GM21723 (cell line): Measurements from ENCODE around the gene DNAH17.

Experiments
- ATAC-seq: cut with Tn5 transposase; IDR thresholded peaks from one replicate; pipeline ENCODE4 v1.9.1; 2021; ENCODE audit warnings: mild to moderate bottlenecking, moderate library complexity; ENCODE audit not compliant: unreplicated experiment

Gene DNAH17

DNA sequence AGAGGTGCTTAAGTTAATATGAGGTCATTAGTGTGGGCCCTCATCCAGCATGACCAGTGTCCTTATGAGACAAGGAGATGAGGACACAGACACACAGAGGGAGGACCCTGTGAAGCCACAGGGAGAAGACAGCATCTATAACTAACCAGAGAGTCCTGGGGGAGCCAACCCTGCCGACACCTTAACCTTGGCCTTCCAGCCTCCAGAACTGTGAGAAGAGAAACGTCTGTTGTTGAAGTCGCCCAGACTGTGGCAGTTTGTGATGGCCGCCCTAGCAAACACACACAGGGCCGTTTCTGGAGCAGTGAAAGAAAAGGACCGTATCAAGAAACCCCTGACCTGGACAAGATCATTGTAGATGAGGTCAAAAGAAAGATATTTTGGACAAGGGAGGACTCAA, 26.7 kb downstream of the DNAH17 start:
- ATAC-seq, result no peak

DNA sequence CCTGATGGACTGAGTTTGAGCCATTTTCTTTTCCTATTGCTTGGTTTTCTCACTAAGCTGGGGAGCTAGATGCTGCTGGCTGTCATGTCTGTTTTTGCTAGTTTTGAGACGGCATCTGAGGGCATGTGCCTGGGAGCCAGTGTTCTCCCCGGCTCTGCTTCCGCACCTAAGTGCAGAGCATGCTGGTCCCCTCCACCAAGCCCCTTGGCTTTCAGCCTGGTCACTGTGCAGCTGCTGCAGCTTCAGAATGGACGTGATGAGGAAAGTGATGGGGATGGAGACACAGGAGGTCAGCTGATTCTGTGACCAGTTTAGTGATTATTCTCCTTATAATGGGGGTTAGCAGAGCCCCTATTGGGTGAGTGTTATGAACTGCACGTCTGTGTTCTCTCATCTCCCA, 28.5 kb downstream of the DNAH17 start:
- no peak for ATAC-seq

- no peak for ATAC-seq
Measured at GRCh38 chr17:78547035-78547434, 30.2 kb downstream of the DNAH17 start.

- no peak for ATAC-seq
Measured at GRCh38 chr17:78546476-78546875, 30.7 kb downstream of the DNAH17 start.

- ATAC-seq, result no peak
Measured at GRCh38 chr17:78544881-78545755, 32.1 kb downstream of the DNAH17 start.

- ATAC-seq, result no peak
Measured at GRCh38 chr17:78541488-78542206, 35.5 kb downstream of the DNAH17 start.

- ATAC-seq, result no peak
Measured at GRCh38 chr17:78539781-78540180, 37.4 kb downstream of the DNAH17 start.

GRCh38 chr17:78538033-78538776, 39.0 kb downstream of the DNAH17 start:
- ATAC-seq, result no peak

DNA sequence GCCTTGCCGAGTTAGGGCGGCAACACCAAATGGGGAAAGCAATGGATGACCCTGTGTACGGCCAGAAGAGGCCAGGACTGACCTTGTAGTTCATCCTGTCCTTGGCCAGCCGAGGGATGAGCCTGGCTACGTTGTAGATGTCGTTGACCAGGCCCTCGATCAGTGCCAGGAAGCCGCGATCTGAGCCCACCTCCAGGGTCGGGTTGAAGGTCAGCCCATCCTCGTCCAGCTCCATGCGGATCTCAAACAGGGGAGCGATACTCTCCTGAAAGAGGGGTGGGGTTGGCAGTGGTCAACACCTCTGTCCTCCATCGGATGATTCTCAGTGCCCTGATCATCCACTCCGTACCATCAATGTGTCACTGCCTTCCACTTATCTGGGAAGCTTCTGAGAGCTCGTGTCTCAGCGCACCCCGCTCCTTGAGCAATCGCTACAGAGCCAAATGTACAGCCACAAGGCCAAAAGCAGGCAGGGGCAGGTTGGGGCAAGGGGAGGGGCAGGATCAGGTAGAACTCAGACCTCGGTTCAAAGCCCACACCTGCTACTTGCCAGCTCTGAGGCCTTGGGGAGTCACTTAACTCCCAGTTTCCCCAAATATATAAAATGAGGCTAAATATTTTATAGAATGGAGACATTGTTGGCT, 39.9 kb downstream of the DNAH17 start:
- no peak for ATAC-seq

GRCh38 chr17:78535273-78536197, 41.7 kb downstream of the DNAH17 start:
- ATAC-seq, result no peak

DNA sequence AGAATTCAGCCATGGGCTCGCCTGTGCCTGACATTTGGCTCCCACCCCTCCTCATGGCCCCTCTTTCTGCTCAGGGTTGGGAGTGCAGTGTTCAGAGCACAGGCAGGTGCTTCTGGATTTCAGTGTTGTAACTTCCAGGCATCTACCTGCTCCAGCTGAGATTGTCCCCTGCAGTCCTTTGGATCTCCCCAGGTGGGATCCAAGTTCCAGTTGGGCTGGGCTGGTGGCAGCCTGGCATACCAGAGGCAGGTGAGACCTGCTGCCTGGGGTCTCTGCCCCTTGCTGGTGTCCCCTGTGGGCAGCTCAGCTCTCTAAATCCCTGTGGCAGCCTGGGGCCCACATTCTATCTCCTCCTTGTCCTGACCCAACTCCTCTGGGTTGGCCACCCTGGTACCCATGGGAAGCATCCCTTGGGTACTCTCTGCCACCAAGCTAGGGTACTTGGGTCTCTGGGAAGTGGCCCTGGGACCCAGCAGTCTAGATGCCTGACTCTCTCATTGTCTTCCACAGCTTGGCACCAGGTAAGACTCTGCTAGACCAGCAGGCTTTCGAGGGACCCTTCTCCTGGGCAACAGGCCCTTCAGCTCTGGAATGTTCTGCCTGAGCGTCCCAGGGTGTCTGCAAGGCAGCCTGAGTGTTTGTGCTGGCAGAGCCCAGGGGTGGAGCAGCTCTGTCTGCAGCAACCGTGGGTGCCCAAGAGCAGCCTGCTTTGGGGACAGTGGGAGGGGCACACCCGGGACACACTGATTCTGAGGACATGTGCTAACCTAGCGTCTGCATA, 42.5 kb downstream of the DNAH17 start:
- no peak for ATAC-seq

DNA sequence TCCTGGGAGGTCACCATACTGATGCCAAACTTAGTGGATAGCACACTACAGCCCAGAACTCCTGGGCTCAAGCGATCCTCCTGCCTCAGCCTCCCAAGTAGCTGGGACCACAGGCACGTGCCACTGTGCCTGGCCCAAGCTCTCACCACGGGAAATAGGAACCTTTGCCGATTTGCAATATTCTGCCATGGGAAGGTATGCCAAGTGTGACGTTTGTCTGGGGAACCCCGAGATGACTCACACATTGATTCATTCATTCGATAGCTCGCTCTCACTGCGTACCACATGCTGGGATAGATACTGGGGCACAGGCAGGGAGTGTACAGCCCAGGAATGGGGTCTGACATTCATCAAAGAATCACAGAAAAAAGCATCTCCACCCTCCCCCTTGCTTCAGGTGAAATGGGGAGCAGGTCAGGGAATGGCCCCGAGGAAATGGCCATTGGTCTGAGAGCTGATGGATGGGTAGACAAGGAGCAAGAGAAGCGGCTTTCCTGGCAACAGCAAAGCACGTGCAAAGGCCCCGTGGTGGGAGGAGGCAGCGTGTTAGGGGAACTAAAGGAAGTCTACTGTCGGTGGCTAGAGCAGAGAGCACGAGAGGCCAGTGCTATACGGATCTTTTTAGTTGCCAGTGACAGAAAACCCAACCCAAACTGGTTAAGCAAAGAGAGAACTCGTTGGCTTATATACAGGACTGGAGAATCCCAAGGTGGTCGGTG, 44.1 kb downstream of the DNAH17 start:
- ATAC-seq, result no peak

- ATAC-seq, result no peak
Measured at GRCh38 chr17:78532311-78532710, 44.9 kb downstream of the DNAH17 start.

GRCh38 chr17:78530675-78531074, 46.5 kb downstream of the DNAH17 start:
- ATAC-seq, result no peak

- ATAC-seq, result no peak
Measured at GRCh38 chr17:78529871-78530670, 47.1 kb downstream of the DNAH17 start.

DNA sequence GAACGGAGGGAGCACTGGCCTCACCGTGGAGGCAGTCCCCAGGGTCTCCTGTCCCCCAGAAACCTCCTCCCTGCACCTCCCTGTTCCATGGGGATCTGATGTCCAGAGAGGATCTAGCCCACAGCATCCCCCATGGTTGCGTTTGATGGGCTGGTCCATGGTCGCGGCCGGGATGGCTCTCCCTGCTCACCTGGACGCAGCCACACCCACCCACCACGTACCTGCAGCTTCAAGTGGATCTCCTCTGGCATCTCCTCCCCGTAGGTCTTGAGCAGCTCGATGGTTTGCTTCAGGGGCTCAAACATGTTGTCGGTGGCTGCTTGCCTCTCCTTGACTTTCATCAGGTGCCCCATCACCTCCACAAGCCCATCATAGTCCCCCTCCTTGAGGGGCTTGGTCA, 47.9 kb downstream of the DNAH17 start:
- no peak for ATAC-seq

DNA sequence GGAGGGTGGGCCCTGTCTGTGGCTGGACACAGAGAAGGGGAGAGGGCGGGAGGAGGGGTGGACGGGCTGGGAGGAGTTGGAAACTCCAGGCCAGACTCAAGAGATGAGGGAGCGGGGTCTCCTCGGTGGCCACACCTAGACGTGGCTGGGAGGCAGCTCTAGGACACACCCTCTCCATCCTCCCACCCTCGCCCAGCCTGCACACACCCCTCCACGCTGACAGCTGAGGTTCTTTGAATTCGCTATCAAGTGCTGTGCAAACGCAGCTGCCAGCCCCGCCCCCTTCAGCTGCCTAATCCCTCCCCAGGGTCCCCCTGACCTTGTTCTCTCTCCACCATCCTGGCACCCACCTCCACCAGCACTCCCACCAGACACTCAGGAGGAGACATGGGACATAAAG, 48.7 kb downstream of the DNAH17 start:
- no peak for ATAC-seq

DNA sequence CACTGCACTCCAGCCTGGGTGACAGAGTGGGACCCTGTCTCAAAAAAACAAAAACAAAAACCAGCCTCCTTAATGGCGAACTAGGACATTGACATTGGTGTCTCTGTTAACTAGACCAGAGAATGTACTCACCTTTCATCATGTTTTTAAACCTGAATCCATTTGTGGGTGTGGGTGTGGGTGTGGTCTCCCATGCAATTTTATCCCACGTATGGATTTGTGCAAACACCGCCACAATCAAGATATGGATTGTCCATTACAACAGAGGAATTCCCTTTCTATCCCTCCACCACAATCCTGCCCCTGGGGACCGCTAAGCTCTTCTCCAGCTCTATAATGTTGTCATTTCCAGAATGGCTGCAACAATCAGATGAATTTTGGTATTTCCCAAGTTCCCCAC, 49.9 kb downstream of the DNAH17 start:
- no peak for ATAC-seq
